Measurements from ENCODE around the gene GLIS1. TPM values are rescaled to one million over a fixed set of nuclear protein-coding genes. Genes with fewer than 3 reads are reported as not detected.

The GLIS1 gene
- total and polyA plus RNA-seq, 2 experiments from 2014 or later: 0.22 to 0.61 TPM

DNA sequence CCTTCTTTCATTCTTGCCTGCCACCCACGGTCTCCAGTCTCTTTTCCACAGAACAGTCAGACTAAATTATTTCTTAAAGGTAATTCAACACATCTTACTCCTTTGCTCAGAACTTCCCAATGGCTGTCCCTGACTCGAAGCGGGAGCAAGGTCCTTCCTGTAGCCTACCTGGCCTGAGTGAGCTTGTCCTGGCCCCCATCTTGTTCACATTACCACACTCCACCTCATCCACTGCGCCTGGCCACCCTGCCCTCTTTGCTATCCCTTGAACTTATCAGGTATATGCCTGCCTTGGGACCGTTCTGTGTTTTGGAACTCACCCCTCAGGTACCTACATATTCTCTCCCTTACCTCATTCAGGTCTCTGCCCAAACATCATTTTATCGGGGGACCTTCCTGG, 13.3 kb upstream of the GLIS1 start:
- Histone ChIP-seq H3F3A (ENCODE audit: insufficient read depth) (no peaks in the 10 kb centered on the region), H3K4me1 (ENCODE audit: insufficient read depth) (no peaks in the 10 kb centered on the region), H3K79me2 (ENCODE audit: insufficient read depth) (no peaks in the 10 kb centered on the region), H2AFZ (no peak overlapping the region), H3K27me3 (replicated peaks; ENCODE audit: insufficient read depth) (peaks cover 7% of the 10 kb centered on the region; the same call in 1 of the 2 replicates), H3K9me3 (ENCODE audit: low read depth) (no peaks in the 10 kb centered on the region), H4K20me1 (ENCODE audit: insufficient read depth) (no peaks in the 10 kb centered on the region), H3K4me2 (ENCODE audit: unreplicated experiment) (no peak overlapping the region), H3K9me2 (ENCODE audit: insufficient read depth) (no peaks in the 10 kb centered on the region), H3K36me3 (ENCODE audit: low read depth) (no peaks in the 10 kb centered on the region), H3K27ac (no peak overlapping the region), H3K9ac (no peak overlapping the region), H3K4me3 (no peak overlapping the region)
- in situ Hi-C loops (cut with MboI): loop anchor here (10.0 kb wide), 1 partner anchor 267 kb away; no protein-coding TSS in a partner anchor
- DNase-seq: no peak
- TF ChIP-seq EZH2 (IDR thresholded peaks at IDR 0.05; ENCODE audit: insufficient read depth, poor library complexity, severe bottlenecking) (no peak), EZH2phosphoT487 (IDR thresholded peaks at IDR 0.05; ENCODE audit: insufficient read depth, low read depth) (no peak)
- 82 to 84% methylated on average over 6 of the region's 6 CpGs for WGBS, 2 experiments (ENCODE audit: low coverage in 1 of 2, low lambda C conversion rate in 2 of 2, missing lambda C conversion rate in 2 of 2)

DNA sequence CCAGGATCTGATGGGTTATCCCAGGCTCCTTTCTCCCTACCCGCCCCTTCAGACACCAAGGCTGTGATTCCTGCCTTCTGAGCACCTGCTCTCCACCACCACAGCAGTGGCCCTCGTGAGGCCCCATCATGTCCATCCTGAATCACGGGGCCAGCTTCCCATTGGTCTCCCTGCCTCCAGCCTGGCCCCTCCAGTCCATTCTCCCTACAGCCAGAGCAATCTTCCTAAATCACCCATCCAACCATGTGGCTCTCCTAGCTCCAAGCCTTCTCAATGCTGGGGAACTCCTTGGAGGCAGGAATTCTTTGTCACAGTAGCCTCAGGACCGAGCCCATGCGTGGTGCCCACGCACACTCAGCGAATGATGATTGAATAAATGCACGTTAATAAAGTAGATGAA, 8.9 kb upstream of the GLIS1 start:
- Histone ChIP-seq H3K9me3 (ENCODE audit: low read depth) (no peaks in the 10 kb centered on the region), H3K4me1 (ENCODE audit: insufficient read depth) (no peaks in the 10 kb centered on the region), H3K79me2 (ENCODE audit: insufficient read depth) (no peaks in the 10 kb centered on the region), H3K4me2 (ENCODE audit: unreplicated experiment) (no peak overlapping the region), H3K36me3 (ENCODE audit: low read depth) (no peaks in the 10 kb centered on the region), H3K4me3 (no peak overlapping the region), H4K20me1 (ENCODE audit: insufficient read depth) (no peaks in the 10 kb centered on the region), H3K9me2 (ENCODE audit: insufficient read depth) (no peaks in the 10 kb centered on the region), H3K27ac (no peak overlapping the region), H3K27me3 (replicated peaks; ENCODE audit: insufficient read depth) (peaks cover 7% of the 10 kb centered on the region; the same call in 1 of the 2 replicates), H2AFZ (no peak overlapping the region), H3K9ac (no peak overlapping the region), H3F3A (ENCODE audit: insufficient read depth) (no peaks in the 10 kb centered on the region)
- no peak for DNase-seq
- TF ChIP-seq EZH2 (IDR thresholded peaks at IDR 0.05; ENCODE audit: insufficient read depth, poor library complexity, severe bottlenecking): no peak
- TF ChIP-seq EZH2phosphoT487 (IDR thresholded peaks at IDR 0.05; ENCODE audit: insufficient read depth, low read depth): no peak
- in situ Hi-C loops (cut with MboI): no loop called here
- 77 to 80% methylated on average over 8 of the region's 8 CpGs for WGBS, 2 experiments (ENCODE audit: low coverage in 1 of 2, low lambda C conversion rate in 2 of 2, missing lambda C conversion rate in 2 of 2)

DNA sequence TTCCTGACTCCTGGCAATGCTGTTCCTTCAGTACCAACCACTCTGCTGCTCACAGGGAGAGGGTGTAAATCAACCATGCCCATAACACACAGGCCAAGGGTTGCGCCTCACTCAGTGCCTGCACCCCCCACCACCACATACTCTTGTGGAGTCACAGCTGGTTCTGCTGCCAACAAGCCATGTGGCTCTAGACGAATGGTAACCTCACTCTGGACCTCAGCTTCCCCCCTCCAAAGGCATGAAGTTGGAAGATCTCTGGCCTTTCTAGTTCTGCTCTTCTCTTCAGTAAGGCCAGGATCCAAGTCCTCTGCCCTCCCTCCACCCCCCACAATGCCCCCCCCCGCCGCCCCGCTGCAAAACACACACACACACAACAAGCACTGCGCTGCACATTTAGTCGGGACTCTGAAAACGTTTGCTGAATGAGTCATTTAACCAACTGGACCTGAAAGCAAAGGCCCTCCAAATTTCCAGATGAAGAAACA, 1.7 kb upstream of the GLIS1 start:
- H3K9ac ChIP-seq: no peak overlapping the region
- TF ChIP-seq EZH2 (IDR thresholded peaks at IDR 0.05; ENCODE audit: insufficient read depth, poor library complexity, severe bottlenecking) (no peak), EZH2phosphoT487 (IDR thresholded peaks at IDR 0.05; ENCODE audit: insufficient read depth, low read depth) (no peak)
- no peaks in the 10 kb centered on the region for H3K9me3 ChIP-seq (ENCODE audit: low read depth)
- H3F3A ChIP-seq (ENCODE audit: insufficient read depth): peaks cover 8% of the 10 kb centered on the region
- H2AFZ ChIP-seq: peak overlapping the region; percentile 21; the same call in 1 of the 2 replicates
- H4K20me1 ChIP-seq (ENCODE audit: insufficient read depth): no peaks in the 10 kb centered on the region
- peak overlapping the region; percentile 33 for H3K4me2 ChIP-seq (ENCODE audit: unreplicated experiment)
- H3K4me3 ChIP-seq: no peak overlapping the region
- H3K27me3 ChIP-seq (replicated peaks; ENCODE audit: insufficient read depth): no peaks in the 10 kb centered on the region
- peak; percentile 77 for DNase-seq
- H3K27ac ChIP-seq: peak overlapping the region; percentile 27; the same call in 1 of the 2 replicates
- WGBS, 2 experiments (ENCODE audit: low coverage in 1 of 2, low lambda C conversion rate in 2 of 2, missing lambda C conversion rate in 2 of 2): 23 to 33% methylated on average over 8 of the region's 8 CpGs
- no peaks in the 10 kb centered on the region for H3K9me2 ChIP-seq (ENCODE audit: insufficient read depth)
- no peaks in the 10 kb centered on the region for H3K79me2 ChIP-seq (ENCODE audit: insufficient read depth)
- peaks cover 10% of the 10 kb centered on the region for H3K4me1 ChIP-seq (ENCODE audit: insufficient read depth)
- in situ Hi-C loops (cut with MboI): no loop called here
- no peaks in the 10 kb centered on the region for H3K36me3 ChIP-seq (ENCODE audit: low read depth)

DNA sequence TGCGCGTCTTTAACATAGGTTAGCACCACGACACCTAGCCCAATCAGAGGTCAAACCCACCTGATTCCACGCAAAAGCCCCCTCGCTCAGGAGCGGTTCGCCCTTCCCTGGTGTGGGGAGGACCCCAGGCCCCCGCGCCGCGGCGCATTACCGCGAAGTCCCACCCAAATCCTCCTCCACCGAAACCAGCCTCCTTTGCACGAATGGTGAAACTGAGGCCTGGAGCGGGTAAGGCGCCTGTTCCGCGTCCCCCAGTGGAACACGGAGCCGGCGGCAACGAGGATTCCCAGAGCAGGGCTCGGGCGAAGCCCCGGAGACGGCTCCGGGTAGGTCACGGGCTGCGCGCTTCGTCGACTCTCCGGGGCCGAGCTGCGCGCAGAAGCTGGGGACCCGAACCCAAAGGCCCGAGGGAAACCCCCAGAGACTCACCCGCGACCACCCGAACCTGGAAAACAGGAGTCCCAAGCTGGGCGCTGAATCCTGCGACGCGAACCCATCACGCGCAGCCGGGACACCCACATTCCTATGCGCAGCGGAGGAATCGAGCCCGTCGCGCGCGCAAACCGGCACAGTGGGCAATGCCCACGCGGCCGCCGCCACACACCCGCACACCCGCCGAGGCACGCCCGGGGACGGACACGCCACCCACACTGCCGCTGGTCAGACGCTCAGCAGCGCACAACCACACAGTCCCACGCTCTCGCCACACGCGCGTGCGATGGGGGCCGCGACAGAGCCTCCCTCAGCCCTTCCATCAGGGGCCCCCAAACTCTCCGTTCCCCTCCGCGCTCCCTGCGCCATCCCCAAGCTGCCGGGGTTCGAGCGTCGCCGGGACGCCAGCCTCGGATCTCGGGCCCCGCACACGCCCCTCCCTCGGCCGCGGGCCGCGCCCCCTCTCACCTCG, 507 bp downstream of the GLIS1 start:
- no peaks in the 10 kb centered on the region for H3K36me3 ChIP-seq (ENCODE audit: low read depth)
- peaks cover 28% of the 10 kb centered on the region for H3K4me1 ChIP-seq (ENCODE audit: insufficient read depth)
- H3K27me3 ChIP-seq (replicated peaks; ENCODE audit: insufficient read depth): no peaks in the 10 kb centered on the region
- H2AFZ ChIP-seq: peak overlapping the region; percentile 73
- no peaks in the 10 kb centered on the region for H4K20me1 ChIP-seq (ENCODE audit: insufficient read depth)
- WGBS, 2 experiments (ENCODE audit: low coverage in 1 of 2, low lambda C conversion rate in 2 of 2, missing lambda C conversion rate in 2 of 2): 19 to 23% methylated on average over 57 to 72 of the region's 101 CpGs
- H3K9ac ChIP-seq: peak overlapping the region; percentile 67
- peak overlapping the region; percentile 74 for H3K4me3 ChIP-seq
- in situ Hi-C loops (cut with MboI): no loop called here
- no peak overlapping the region for H3K27ac ChIP-seq
- peak; percentile 39 for DNase-seq
- no peaks in the 10 kb centered on the region for H3K9me3 ChIP-seq (ENCODE audit: low read depth)
- H3K79me2 ChIP-seq (ENCODE audit: insufficient read depth): no peaks in the 10 kb centered on the region
- H3F3A ChIP-seq (ENCODE audit: insufficient read depth): peaks cover 25% of the 10 kb centered on the region
- no peaks in the 10 kb centered on the region for H3K9me2 ChIP-seq (ENCODE audit: insufficient read depth)
- TF ChIP-seq EZH2 (IDR thresholded peaks at IDR 0.05; ENCODE audit: insufficient read depth, poor library complexity, severe bottlenecking) (no peak), EZH2phosphoT487 (IDR thresholded peaks at IDR 0.05; ENCODE audit: insufficient read depth, low read depth) (no peak)
- peak overlapping the region; percentile 60 for H3K4me2 ChIP-seq (ENCODE audit: unreplicated experiment)

All from GM23248 (cell line).